NB4 (cell line): ENCODE results near the gene ORC4.
"Not testable (repeated sequence)": the region's sequence is repeated elsewhere in the genome, so short reads cannot be mapped to it uniquely, and the experiment has no call there.

ENCODE experiments used
- MYC ChIP-seq: IDR thresholded peaks from 2 replicates; pipeline ENCODE4 v1.6.1; 2011; ENCODE audit warnings: low read depth, low read length
- POLR2A ChIP-seq: IDR thresholded peaks from 2 replicates; pipeline ENCODE4 v1.6.1; 2011; ENCODE audit warnings: mild to moderate bottlenecking; ENCODE audit not compliant: insufficient read length; ENCODE audit errors: extremely low read depth
- TF ChIP-seq, protein P1 (sequence below): IDR thresholded peaks from one replicate; pipeline ENCODE4 v1.5.1; 2012; ENCODE audit warnings: low read depth, low read length
- TF ChIP-seq, protein P2 (sequence below): IDR thresholded peaks from 2 replicates; pipeline ENCODE4 v1.6.1; 2011; ENCODE audit warnings: low read depth, low read length

DNA sequence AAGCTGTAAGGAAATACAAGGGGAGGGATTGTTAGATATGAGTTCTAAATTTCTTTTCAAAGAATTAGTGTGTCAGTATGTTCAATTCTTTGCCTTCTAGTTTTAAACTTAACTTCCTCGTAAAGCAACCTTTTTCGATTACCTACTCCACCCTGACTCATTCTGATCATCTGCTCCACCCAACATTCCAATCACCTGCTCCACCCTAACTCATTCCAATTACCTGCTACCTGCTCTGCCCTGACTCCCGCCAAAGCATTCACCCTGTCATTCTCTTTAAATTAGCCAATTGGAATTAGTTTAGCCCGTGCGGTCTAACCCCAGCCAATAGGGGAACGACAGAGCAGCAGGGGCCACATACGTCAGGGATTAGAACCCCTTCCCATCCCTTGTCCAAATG lies 12.1 kb downstream of the ORC4 start:
- TF ChIP-seq, protein P1, sequence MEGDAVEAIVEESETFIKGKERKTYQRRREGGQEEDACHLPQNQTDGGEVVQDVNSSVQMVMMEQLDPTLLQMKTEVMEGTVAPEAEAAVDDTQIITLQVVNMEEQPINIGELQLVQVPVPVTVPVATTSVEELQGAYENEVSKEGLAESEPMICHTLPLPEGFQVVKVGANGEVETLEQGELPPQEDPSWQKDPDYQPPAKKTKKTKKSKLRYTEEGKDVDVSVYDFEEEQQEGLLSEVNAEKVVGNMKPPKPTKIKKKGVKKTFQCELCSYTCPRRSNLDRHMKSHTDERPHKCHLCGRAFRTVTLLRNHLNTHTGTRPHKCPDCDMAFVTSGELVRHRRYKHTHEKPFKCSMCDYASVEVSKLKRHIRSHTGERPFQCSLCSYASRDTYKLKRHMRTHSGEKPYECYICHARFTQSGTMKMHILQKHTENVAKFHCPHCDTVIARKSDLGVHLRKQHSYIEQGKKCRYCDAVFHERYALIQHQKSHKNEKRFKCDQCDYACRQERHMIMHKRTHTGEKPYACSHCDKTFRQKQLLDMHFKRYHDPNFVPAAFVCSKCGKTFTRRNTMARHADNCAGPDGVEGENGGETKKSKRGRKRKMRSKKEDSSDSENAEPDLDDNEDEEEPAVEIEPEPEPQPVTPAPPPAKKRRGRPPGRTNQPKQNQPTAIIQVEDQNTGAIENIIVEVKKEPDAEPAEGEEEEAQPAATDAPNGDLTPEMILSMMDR: not testable (repeated sequence)
- TF ChIP-seq POLR2A, MYC: not testable (repeated sequence)
- TF ChIP-seq, protein P2, sequence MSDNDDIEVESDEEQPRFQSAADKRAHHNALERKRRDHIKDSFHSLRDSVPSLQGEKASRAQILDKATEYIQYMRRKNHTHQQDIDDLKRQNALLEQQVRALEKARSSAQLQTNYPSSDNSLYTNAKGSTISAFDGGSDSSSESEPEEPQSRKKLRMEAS: not testable (repeated sequence)
